HG03045 (cell line): ENCODE data around the gene ANKRD33.

Experiments used
- ATAC-seq: cut with Tn5 transposase; IDR thresholded peaks from one replicate; pipeline ENCODE4 v1.9.1; 2021; ENCODE audit warnings: mild to moderate bottlenecking, moderate library complexity; ENCODE audit not compliant: unreplicated experiment

The ANKRD33 gene

DNA sequence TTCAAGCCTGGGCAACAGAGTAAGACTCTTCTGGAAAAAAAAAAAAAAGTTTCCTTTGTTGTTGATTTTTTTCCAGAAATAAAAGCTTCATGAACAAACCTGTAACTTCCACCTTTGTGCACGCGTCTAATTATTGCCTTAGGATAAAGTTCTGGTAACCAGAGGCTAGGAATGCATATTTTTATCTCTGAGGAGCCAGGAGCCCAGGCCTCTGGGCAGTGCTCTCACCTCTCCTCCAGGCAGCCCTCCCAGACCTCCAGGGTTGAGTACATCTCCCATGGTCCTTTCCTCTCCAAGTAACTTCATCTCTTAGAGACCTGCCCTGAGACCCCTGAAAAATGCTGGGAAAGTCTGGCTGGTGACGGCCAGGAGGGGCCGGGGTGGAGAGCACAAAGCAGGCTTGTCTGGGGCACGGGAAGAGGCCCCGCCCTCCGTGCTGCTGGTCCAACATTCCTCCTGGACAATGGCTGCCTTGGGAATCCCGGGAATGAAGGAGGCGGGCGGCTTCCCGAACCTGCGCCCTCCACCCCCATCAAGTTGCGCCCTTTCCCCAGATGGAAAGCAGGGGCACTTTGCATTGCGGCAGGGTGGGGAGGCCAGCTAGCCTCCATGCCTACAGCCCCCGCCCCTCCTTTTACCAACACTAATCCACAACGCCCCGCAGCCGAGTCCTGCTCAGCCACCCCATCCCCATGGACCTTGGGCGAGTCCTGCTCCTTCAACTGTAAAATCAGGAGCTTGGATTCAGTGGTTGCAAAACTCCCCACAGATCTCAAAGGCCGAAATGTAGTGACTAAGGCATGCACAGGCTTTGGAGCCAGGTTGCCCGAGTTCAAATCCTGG, 32.1 kb upstream of the ANKRD33 start:
- ATAC-seq, result no peak

DNA sequence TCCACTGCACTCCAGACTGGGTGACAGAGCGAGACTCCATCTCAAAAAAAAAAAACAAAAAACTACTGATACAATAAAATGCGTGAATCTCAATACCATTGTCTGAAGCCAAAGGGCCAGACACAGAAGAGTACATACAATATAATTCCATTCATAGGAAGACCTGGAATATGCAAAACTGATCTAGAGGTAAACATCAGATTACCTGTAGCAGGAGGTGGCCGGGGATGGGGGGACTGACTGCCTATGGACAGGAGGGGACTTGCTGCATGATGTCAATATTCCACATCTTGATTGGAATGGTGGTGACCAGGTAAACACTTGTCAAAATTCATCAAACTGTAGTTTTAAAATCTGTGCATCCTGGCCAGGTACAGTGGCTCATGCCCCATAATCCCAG, 26.9 kb upstream of the ANKRD33 start:
- no peak for ATAC-seq

DNA sequence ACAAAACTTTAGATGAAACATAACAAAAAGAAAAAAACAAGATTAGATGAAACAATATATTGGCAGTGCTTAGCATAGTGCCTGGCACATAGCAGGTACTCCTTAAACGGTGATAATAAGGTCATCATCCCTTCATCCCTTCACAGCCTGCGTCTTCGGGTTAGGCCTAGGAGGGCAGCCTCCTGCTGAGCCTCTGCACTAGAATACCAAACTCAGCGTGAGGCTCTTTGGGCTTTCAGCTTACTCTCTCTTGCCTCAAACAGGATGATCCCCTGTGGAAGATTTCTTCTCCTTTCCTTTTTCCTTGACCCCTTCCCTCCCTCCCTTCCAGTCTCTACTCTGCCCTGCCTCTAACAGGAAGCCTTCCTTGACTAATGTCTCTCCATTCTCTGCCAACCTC, 25.0 kb upstream of the ANKRD33 start:
- no peak for ATAC-seq

DNA sequence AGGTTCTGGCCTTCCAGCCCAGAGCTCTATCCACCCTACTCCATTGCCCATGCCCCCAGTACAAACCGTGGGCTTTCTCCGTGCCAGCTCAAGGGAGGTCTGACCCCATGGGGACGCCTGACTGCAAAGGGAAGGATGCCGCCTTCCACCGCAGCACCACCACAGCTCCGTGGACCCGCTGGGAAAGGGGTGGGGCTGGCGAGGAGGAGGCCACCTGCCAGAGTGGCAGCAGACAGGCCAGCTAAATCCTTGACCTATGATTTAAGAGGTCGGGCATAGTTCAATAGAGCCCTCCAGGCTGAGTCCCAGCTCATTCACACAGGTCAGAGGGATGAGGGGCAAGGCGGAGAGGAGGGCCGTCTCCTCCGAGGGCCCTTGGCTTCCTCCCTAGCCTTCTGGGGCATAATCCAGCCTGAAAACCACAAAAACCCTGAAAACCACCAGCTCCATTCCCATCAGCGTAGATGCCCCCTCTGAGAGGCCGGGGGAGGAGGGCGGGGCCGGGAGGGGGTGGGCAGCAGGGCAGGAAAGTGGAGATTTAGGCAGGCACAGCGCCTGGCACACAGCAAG, 24.5 kb upstream of the ANKRD33 start:
- no peak for ATAC-seq

DNA sequence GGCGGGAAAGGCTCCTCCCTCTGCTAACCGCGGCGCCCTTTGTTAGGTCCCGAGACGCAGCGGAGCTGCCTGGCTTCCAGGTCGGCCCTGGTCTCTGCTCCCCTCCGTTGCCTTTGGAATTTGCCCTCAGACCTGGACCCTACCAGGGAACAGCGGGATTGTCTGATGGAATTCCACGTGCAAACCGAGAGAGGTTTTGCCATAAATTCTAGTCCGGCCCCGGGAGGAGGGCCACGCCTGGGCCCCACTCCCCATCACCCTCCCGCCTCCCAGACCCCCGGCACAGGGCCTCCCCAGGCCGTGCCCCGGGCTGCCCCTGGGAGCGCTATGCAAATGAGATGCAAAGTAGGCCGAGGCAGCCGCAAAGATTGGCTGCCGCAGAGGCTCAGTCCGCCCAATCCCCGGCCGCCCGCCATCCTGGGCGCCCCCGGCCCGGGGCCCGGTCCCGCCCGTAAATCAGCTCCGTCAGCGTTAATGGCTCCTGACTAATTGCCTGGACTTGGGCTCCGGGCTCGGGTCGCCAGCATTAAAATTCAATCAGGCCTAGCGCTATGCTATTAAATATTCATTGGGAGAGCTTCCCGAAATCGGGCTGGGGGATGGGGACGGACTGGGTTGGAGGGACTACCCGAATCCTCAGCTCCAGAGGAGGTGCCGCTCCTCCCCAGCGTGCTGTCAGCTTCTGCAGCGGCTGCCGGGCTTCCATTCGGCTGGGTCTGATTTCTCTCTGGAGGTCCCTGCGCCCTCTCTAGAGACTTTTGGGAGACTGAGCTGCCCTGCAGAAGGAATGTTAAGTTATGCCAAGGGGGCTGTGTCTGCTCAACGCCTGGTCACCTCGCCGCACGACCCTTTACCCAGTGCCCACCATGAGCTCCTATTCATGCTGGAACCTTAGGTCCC, 23.7 kb upstream of the ANKRD33 start:
- no peak for ATAC-seq

DNA sequence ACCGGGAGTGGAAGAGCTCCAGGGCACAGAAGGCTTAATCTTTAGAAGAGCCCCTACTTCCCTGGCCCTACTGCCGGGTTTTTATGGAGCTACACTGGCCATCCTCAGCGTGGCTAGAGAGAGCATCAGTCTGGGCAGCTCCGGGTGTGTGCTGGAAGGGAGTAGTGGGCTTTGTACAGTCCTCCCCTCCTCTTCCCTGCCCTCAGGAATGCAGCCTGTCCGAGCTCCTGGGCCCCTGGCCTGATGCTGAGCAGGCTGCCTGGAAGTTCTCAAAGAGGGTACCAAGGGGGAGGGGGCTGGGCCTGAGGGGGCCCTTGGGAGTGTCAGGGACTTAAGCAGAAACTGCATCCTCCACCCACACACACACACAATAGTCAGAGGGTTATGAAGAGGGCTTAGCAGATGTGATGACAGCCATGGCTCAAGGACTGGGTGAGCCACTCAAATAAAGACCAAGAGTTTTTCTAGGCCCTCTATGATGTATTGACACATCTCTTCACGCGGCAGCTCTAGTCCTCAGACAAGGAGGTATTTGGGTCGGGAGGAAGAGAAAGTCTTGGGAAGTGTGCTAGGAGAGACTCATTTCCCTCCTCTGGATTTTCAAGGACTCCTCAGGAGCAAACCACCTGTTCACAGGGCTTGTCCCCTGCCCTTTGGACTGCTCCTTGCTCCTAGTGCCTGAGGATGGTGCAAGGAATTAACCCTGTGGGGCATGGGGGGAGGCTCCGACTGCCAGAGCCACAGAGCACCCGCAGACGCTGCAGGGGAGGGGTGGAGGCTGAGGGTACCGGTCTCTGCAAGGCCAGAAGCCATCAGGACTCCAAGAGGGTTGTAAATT, 22.9 kb upstream of the ANKRD33 start:
- ATAC-seq, result no peak

DNA sequence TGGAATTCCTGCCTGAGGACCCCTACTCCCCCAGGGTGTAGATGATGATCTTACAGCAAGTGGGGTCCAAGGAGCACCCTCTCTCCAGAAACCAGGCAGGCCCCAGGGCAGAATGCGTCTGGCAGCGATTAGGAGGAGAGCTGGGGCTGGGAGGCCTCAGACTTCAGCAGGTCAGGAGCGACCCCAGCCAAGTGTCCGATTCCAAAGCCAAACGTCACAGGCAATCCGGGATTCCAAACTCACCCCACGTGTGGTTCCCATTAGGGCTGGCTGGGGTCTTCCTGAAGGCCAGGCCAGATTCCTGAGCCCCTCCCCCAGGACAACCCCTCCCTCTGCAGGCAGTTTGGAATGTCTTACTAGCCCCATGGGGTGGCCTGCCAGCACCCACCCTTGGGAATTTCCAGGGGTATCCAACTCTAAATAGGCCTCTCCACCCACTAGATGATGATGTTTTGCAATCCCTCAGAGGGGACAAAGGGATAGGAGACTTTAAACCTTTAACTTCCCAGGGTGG, 22.1 kb upstream of the ANKRD33 start:
- ATAC-seq, result no peak

DNA sequence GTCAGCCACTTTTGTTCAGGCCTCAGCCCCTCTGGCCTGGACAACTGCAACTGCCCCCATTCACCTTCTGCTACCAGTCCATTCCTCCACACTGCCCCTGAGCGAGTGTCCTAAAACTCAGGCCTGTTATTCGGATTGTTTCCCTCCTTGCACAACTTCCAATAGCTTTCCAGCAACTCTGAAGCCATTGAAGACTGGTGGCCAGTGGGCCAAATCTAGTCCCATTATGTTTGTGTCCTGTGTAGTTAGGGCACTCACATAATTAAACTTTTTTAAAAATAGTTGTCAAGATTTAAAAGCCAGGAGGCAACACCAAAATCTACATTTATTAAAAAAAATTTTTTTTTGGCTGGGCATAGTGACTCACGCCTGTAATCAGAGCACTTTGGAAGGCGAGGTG, 21.6 kb upstream of the ANKRD33 start:
- no peak for ATAC-seq

DNA sequence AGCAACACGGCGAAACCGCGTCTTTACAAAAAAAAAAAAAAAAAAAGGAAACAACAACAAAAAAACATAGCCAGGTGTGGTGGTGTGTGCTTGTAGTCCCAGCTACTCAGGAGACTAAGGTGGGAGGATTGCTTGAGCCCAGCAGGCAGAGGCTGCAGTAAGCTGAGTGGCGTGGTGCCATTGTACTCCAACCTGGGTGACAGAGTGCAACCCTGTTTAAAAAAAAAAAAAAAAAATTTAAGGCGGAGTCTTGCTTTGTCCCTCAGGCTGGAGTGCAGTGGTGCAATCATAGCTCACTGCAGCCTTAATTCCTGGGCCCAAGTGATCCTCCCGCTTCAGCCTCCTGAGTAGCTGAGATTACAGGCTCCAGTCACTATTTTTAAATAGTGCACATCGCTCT, 21.1 kb upstream of the ANKRD33 start:
- no peak for ATAC-seq

DNA sequence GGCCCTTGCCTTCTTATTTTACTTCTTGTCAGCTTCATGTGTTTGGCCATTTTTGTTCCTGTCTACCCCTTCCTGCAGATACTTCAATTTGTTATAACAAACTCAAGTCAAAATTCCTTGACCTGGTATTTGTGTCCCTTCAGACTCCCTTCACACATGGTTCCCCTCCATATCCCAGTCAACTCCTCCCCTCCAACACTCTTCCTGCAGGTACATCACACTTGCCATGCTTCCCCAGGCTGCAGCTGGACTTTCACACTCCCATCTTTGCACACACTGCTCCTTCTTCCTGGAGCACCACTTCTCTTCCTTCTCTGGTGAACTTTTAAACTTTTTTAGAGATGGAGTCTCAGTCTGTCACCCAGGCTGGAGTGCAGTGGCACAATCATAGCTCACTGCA, 20.5 kb upstream of the ANKRD33 start:
- no peak for ATAC-seq

DNA sequence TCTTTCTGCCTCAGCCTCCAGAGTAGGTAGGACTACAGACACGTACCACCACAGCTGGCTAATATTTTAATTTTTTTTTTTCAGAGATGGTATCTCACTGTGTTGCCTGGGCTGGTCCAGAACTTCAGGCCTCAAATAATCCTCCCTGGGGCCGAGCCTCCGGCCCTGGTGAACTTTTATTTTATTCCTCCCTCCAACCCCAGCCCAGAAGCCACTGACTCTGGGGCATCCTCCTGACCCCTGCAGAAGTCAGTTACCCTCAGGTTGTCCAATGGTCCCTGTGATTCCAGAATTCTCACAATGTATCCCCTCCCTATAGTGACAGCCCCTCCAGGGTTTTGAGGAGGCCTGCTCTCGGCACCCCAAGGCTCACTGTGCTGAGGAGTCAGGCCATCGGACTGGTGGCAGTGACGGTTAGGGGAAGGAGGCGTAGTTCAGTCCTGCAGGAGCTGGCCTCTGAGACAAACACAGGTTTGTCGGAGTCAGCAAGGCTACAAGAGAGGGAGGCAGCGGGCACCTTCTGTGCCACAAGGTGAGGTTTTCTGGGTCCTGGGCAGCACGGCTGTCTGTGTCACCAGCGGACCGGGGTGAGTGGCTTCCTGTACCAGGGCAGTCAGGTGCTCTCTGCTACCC, 20.0 kb upstream of the ANKRD33 start:
- ATAC-seq, result no peak

DNA sequence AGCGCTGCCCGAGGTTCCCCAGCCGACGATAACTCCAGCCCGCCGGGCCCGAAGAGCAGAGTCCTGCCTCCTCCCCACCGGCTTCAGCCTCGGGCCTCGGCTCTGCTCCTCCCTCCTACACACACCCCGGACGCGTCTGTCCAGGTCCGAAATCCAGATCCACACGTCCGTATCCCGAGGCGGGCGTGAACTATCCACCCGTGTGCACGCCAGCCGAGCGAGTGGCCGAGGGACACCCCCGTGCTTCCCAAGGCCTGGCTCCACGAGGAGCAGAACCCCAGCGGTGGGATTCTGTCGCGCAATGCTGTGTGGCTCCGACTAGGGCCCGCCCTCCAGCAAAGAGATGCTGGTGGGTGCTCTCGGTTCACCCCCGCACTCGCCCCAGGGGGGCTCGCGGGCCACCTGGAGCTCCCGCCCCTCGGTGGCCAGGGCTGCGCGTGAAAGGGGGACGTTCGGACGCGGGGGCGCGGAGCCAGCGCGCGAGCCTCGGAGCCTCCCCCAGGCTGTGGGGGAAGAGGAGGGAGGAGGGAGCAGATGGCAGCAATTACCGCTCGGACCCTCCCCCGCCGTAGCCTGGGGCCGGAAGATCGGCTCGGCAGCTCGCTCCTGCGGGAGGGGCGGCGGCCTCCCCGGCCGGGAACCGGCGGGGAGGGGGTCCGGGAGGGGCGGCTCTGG, 18.9 kb upstream of the ANKRD33 start:
- ATAC-seq, result no peak

DNA sequence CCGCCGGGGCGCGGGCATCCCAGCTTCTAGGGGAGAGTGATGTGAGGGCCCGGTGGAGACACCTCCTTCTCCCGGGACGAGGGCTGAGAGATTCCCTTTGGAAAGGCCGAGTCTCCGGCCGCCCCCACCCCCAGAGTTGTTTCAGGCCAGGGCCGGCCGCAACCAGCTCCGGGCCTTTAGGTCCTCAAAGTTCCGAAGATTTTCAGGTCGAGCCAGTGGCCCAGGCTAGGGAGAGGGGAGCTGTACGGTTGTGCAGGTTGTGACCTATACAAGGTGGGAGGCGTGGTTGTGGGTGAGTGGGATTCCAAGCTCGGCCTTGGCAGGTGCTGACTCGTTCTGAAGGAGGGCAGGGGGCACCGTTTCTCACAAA, 18.4 kb upstream of the ANKRD33 start:
- no peak for ATAC-seq

DNA sequence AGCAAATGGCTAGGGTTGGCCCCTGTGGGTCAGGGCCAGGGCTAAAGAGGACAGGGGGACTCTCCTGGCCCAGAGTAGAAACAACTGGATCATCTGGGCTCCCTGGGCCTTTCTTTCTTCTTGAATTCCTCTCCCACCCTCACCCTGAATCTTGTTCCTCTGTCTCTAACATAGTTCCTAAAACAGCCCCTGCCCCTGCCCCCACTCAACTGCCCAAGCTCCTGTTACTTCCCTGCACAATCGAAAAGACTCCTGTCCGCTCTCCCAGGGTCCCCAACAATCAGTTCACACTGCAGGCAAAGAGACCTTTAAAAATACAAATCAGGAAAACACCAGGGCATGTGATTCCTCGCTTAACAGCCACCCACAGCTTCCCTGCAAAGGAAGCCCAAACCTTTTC, 18.0 kb upstream of the ANKRD33 start:
- ATAC-seq, result no peak

DNA sequence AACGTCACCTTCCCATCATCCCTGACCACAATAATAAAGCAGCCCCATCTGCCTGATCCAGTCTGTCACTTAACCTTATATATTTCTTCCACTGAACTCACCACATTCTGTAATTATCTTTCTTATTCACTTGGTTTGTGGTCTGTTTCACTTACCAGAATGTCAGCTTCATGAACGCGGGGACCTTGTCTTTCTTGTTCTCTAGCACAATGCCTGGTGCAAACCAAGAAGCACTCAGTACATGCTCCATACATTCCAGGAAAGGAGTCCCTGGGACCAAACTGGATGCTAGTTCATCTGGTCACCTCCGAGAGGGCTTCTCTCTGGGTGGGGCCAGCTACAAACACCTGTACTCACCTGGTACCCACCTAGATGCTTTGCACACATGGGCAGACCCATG, 17.4 kb upstream of the ANKRD33 start:
- no peak for ATAC-seq

DNA sequence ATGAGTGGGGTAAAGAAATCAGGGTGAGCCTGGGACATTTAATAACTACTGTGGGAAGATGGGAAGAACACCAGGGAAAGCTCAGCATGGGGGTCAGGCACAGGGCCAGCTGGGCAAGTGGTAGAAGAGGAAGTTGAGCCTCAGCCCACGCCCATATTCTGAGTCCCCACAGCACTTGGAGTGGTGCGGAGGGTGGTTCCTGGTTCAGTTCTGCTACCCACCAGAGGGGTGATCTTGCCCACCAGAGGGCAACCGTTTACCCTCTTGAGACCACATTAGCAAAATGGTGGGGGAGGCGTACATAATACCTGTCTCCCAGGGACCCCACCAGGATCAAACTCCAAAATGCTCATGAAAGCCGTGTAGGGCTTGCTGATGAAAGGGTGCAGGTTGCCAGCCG, 16.8 kb upstream of the ANKRD33 start:
- no peak for ATAC-seq

DNA sequence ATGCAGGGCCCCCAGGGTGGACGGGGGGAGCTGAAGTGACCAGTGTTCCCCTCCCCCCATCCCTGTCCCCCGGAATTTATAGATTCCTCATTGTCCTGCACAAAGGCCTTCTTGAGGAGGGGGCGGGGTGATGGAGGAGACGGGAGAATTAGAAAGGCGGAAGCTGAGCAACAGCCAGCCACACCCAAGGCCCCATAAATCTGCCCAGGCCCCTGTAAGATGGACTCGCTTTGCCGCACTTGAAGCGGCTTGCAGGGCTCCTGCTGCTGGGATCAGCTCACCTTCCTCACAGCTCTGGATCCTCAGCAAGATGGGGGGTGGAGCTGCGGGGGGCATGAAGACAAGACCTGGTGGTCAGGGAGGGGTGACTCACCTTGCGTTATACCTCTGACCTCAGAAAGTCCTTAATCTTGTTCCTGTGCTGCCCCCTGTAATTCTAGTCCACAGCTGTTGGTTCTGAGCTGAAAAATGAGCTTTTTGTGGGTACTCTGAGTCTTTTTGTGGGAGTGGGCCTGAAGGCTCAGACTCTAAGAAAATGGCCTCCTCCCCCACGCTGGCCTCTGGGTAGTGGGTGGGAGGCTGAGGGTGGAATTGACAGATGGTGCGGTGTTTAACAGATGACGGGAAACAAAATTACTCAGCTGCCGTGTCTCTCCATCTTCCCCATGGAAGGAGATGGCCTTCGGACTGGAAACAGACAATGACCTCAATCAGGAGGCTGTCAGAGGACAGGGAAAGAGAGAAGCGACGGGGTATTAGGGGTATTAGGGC, 15.8 kb upstream of the ANKRD33 start:
- ATAC-seq, result no peak

DNA sequence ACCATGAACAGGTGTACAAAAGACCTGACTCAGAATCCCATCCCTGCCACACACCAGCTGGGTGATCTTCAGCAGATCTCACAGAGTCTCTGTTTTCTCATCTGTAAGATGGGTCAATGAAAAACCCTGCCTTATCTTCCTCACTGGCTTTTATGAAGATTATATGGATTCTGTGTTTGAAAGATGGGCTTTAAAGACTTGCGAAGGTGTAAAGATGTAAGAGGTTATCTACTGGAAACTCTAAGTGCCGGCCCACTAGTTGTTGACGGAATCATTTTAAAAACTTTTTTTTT, 15.3 kb upstream of the ANKRD33 start:
- no peak for ATAC-seq
